ENCODE results near the gene SLC9A3.

The SLC9A3 gene

GRCh38 chr5:421901-422300, 102.3 kb downstream of the SLC9A3 start:
- H3K4me3 ChIP-seq (ENCODE audit: low read depth, low read length), result no peak overlapping the region
- no peak for TF ChIP-seq CTCF (IDR thresholded peaks at IDR 0.05; ENCODE audit: insufficient read depth, low read depth, low read length, missing control alignments)
- no peak for DNase-seq (ENCODE audit: low read depth)

- TF ChIP-seq CTCF (IDR thresholded peaks at IDR 0.05; ENCODE audit: insufficient read depth, low read depth, low read length, missing control alignments), result no peak
- no peak overlapping the region for H3K4me3 ChIP-seq (ENCODE audit: low read depth, low read length)
- DNase-seq (ENCODE audit: low read depth), result no peak
These were observed 102.9 kb downstream of the SLC9A3 start for GRCh38 chr5:421287-421880.

- DNase-seq (ENCODE audit: low read depth), result no peak
- no peak overlapping the region for H3K4me3 ChIP-seq (ENCODE audit: low read depth, low read length)
- no peak for TF ChIP-seq CTCF (IDR thresholded peaks at IDR 0.05; ENCODE audit: insufficient read depth, low read depth, low read length, missing control alignments)
These were observed 103.5 kb downstream of the SLC9A3 start for GRCh38 chr5:420632-421286.

Measured in GM12865 (cell line).